ENCODE data around the gene IRF2BPL. TPM values are rescaled to one million over a fixed set of nuclear protein-coding genes. Genes with fewer than 3 reads are reported as not detected.

The IRF2BPL gene
- total and polyA plus RNA-seq, 2 of the 8 experiments (the other 6 are each of a cell fraction or from before 2014, with no cell fraction given), result 18.8 to 57.0 TPM

GRCh38 chr14:77065851-77066577 is 37.5 kb upstream of the IRF2BPL start:
- Histone ChIP-seq H2BK120ac (replicated peaks; ENCODE audit: low read depth, low read length) (no peak overlapping the region), H3K79me2 (ENCODE audit: control insufficient read depth in 1 of 2, insufficient read depth in 2 of 2, low read length in 2 of 2) (no peaks in the 10 kb centered on the region), H2AK5ac (ENCODE audit: low read depth, low read length) (no peak overlapping the region), H3K4me3 (ENCODE audit: extremely low read depth in 1 of 4, insufficient read depth in 2 of 4, low read depth in 3 of 4, low read length in 4 of 4) (no peak overlapping the region), H4K20me1 (replicated peaks in 1 of 2; ENCODE audit: control insufficient read depth in 1 of 2, insufficient read depth in 2 of 2, low read length in 2 of 2) (no peaks in the 10 kb centered on the region), H2BK20ac (ENCODE audit: low read length) (peak overlapping the region; percentile 15; the same call in 1 of the 2 replicates), H3K4me2 (ENCODE audit: insufficient read depth in 1 of 2, low read depth in 2 of 2, low read length in 2 of 2) (no peak overlapping the region), H3K9me3 (ENCODE audit: insufficient read depth in 2 of 2, low read depth in 1 of 2, low read length in 1 of 2) (no peaks in the 10 kb centered on the region), H3K27me3 (replicated peaks in 1 of 4; ENCODE audit: control insufficient read depth in 3 of 4, extremely low read depth in 1 of 4, insufficient read depth in 3 of 4, low read length in 3 of 4) (no peaks in the 10 kb centered on the region), H3K18ac (ENCODE audit: extremely low read depth, low read length) (no peak overlapping the region), H3K23ac (ENCODE audit: insufficient read length) (no peak overlapping the region), H4K91ac (replicated peaks; ENCODE audit: insufficient read length, low read length) (no peak overlapping the region), H3K27ac (ENCODE audit: low read depth, low read length) (no peak overlapping the region), H3K4me1 (replicated peaks in 1 of 4; ENCODE audit: control insufficient read depth in 3 of 4, insufficient read depth in 4 of 4, low read length in 3 of 4) (peaks cover 2 to 9% (median 5%) of the 10 kb centered on the region in 4 experiments), H4K5ac (ENCODE audit: insufficient read length, low read depth, low read length) (no peak overlapping the region), H2BK12ac (ENCODE audit: low read depth, low read length) (no peak overlapping the region), H2AFZ (ENCODE audit: low read length) (no peak overlapping the region), H3K56ac (replicated peaks; ENCODE audit: insufficient read length, low read depth, low read length) (no peak overlapping the region), H2BK5ac (ENCODE audit: low read depth, low read length) (no peak overlapping the region), H3K36me3 (ENCODE audit: control insufficient read depth in 2 of 4, insufficient read depth in 4 of 4, low read length in 3 of 4) (no peaks in the 10 kb centered on the region), H3K9ac (replicated peaks in 1 of 4; ENCODE audit: extremely low read depth in 1 of 4, low read depth in 3 of 4, low read length in 3 of 4) (no peak overlapping the region), H3K14ac (ENCODE audit: insufficient read length) (no peak overlapping the region), H4K8ac (ENCODE audit: extremely low read depth, insufficient read depth, low read length) (no peak overlapping the region; the same call in 1 of the 2 replicates), H3K23me2 (ENCODE audit: low read depth, low read length) (no peaks in the 10 kb centered on the region), H2BK15ac (ENCODE audit: low read length) (no peak overlapping the region), H3K4ac (replicated peaks; ENCODE audit: insufficient read length, low read depth, low read length) (no peak overlapping the region), H3K79me1 (ENCODE audit: low read depth, low read length) (no peaks in the 10 kb centered on the region)
- no peak for FAIRE-seq
- CTCF ChIA-PET (ENCODE audit: partially characterized antibody), result interaction anchor here (1.0 to 9.2 kb wide), 13 partner anchors 9 to 203 kb away, joined by 3 to 258 read pairs (median 4); no protein-coding TSS in a partner anchor
- WGBS, 2 experiments (ENCODE audit: extremely low coverage in 1 of 2, insufficient coverage in 1 of 2, insufficient read length in 1 of 2, insufficient replicate concordance in 2 of 2, low coverage in 1 of 2, low lambda C conversion rate in 2 of 2, missing lambda C conversion rate in 1 of 2), result 85% methylated on average over 6 of the region's 6 CpGs; no CpG with 5 or more reads in 1 of the 2 experiments
- POLR2A ChIA-PET (ENCODE audit: partially characterized antibody), result interaction anchor here (0.7 kb wide), 1 partner anchor 260 kb away, joined by 3 read pairs; no protein-coding TSS in a partner anchor
- no peak for DNase-seq (ENCODE audit: low read depth in 1 of 2, low spot score in 2 of 2)
- no peak for TF ChIP-seq TEAD4 (IDR thresholded peaks at IDR 0.05; ENCODE audit: low read depth, low read length)
- TF ChIP-seq CREB1 (IDR thresholded peaks at IDR 0.05), result no peak
- TF ChIP-seq CTCF (IDR thresholded peaks at IDR 0.05; ENCODE audit: control extremely low read depth in 1 of 3, insufficient read depth in 1 of 3, low read depth in 1 of 3, low read length in 3 of 3), result no peak
- no peak for TF ChIP-seq SUZ12 (IDR thresholded peaks at IDR 0.05; ENCODE audit: low read length)
- no peak for TF ChIP-seq EP300 (IDR thresholded peaks at IDR 0.05; ENCODE audit: borderline replicate concordance in 1 of 2, low read depth in 2 of 2, low read length in 2 of 2)
- no peak for TF ChIP-seq GABPA (IDR thresholded peaks at IDR 0.05; ENCODE audit: borderline replicate concordance, insufficient read depth, low read length)
- TF ChIP-seq RBBP5 (IDR thresholded peaks at IDR 0.05; ENCODE audit: borderline replicate concordance, low read depth, low read length), result no peak
- no peak for TF ChIP-seq EZH2 (IDR thresholded peaks at IDR 0.05; ENCODE audit: low read depth, low read length, severe bottlenecking)
- no peak for TF ChIP-seq CTBP2 (IDR thresholded peaks at IDR 0.05; ENCODE audit: borderline replicate concordance, insufficient read depth, insufficient read length, low read length)
